IMR-90 (cell line): ENCODE data around the gene TUBA1B. TPM values are rescaled to one million over a fixed set of nuclear protein-coding genes. Genes with fewer than 3 reads are reported as not detected.

Source experiments
- ATAC-seq: fragments of 200-7000 bp; cut with Tn5 transposase; 2 replicates; pipeline ENCODE4 v1.9.1; 2020; ENCODE audit warnings: low read depth, mild to moderate bottlenecking, moderate library complexity
- BruUV-seq: library from RNA; stranded (reverse); fragments of 400-500 nt; replicated peaks from 2 replicates; lab custom pipeline; 2021; lab: Mats Ljungman, UMichigan
- CTCF ChIA-PET: fragments of 300-600 bp; formaldehyde crosslinking; extraction: SDS; loops from one replicate; lab custom pipeline; 2021; ENCODE audit warnings: antibody characterized with exemption; lab: Yijun Ruan, JAX
- POLR2A ChIA-PET: fragments of 300-600 bp; sonication (Branson Sonifier 250); formaldehyde crosslinking; loops from one replicate; lab custom pipeline; 2022; ENCODE audit warnings: antibody characterized with exemption; ENCODE audit not compliant: unreplicated experiment; lab: Charles Lee
- DNase-seq: peaks from one replicate; pipeline ENCODE4 v3.0.0; 2013
- H2AFZ ChIP-seq: replicated peaks from 2 replicates; pipeline ENCODE3; 2013; ENCODE audit warnings: low read length, mild to moderate bottlenecking; ENCODE audit not compliant: poor library complexity
- H2AK5ac ChIP-seq: 2 replicates; pipeline ENCODE4 v1.6.1; 2013; ENCODE audit warnings: low read depth, low read length, inconsistent platforms
- H2AK9ac ChIP-seq: replicated peaks from 2 replicates; pipeline ENCODE3; 2013; ENCODE audit warnings: mild to moderate bottlenecking, low read depth, low read length, moderate library complexity; ENCODE audit not compliant: poor library complexity
- H2BK120ac ChIP-seq: 2 replicates; pipeline ENCODE4 v1.6.1; 2013; ENCODE audit warnings: low read depth, low read length, inconsistent platforms
- H2BK15ac ChIP-seq: 3 replicates; pipeline ENCODE4 v1.6.1; 2013; ENCODE audit warnings: low read depth, low read length, inconsistent platforms
- H2BK20ac ChIP-seq: 2 replicates; pipeline ENCODE4 v1.6.1; 2013; ENCODE audit warnings: low read depth, mild to moderate bottlenecking, inconsistent platforms, low read length, moderate library complexity
- H2BK5ac ChIP-seq: 2 replicates; pipeline ENCODE4 v1.6.1; 2013; ENCODE audit warnings: mild to moderate bottlenecking, low read depth, low read length, inconsistent platforms; ENCODE audit not compliant: poor library complexity, severe bottlenecking
- H3K14ac ChIP-seq: replicated peaks from 2 replicates; pipeline ENCODE4 v1.6.1; 2013; ENCODE audit warnings: low read depth, low read length, inconsistent platforms
- H3K18ac ChIP-seq: 2 replicates; pipeline ENCODE4 v1.6.1; 2013; ENCODE audit warnings: low read depth, low read length, control low read depth
- H3K23ac ChIP-seq: 2 replicates; pipeline ENCODE4 v1.6.1; 2013; ENCODE audit warnings: low read depth, low read length, inconsistent platforms
- H3K27ac ChIP-seq: 2 replicates; pipeline ENCODE4 v1.5.1; 2013; ENCODE audit warnings: mild to moderate bottlenecking, control low read depth, low read length; ENCODE audit not compliant: insufficient read depth
- H3K27me3 ChIP-seq: 2 replicates; pipeline ENCODE4 v1.6.1; 2013; ENCODE audit warnings: low read length; ENCODE audit not compliant: control insufficient read depth, insufficient read depth
- H3K36me3 ChIP-seq: 2 replicates; pipeline ENCODE4 v1.6.1; 2013; ENCODE audit warnings: low read length, mixed read lengths; ENCODE audit not compliant: control insufficient read depth, insufficient read depth
- H3K4ac ChIP-seq: 2 replicates; pipeline ENCODE4 v1.6.1; 2013; ENCODE audit warnings: low read depth, low read length, inconsistent platforms
- H3K4me1 ChIP-seq: 2 replicates; pipeline ENCODE4 v1.6.1; 2013; ENCODE audit warnings: low read length, mixed read lengths; ENCODE audit not compliant: control insufficient read depth, insufficient read depth
- H3K4me2 ChIP-seq: 2 replicates; pipeline ENCODE4 v1.6.1; 2013; ENCODE audit warnings: low read depth, mild to moderate bottlenecking, control low read depth, low read length, moderate library complexity
- H3K4me3 ChIP-seq: 2 replicates; pipeline ENCODE4 v1.5.1; 2013; ENCODE audit warnings: low read depth, mild to moderate bottlenecking, control low read depth, low read length, moderate library complexity; ENCODE audit not compliant: insufficient read depth
- H3K56ac ChIP-seq: 2 replicates; pipeline ENCODE4 v1.6.1; 2013; ENCODE audit warnings: low read length, inconsistent platforms; ENCODE audit not compliant: insufficient read depth; ENCODE audit errors: extremely low read depth
- H3K79me1 ChIP-seq, 2 experiments: 2 replicates each; pipeline ENCODE4 v1.6.1; 2013; ENCODE audit warnings: low read length in 2 of 2, inconsistent platforms in 1 of 2, low read depth in 1 of 2
- H3K9ac ChIP-seq: 2 replicates; pipeline ENCODE4 v1.6.1; 2013; ENCODE audit warnings: low read depth, low read length, control low read depth
- H3K9me1 ChIP-seq: 2 replicates; pipeline ENCODE4 v1.6.1; 2013; ENCODE audit warnings: low read length, inconsistent platforms; ENCODE audit not compliant: insufficient read depth
- H3K9me3 ChIP-seq: 2 replicates; pipeline ENCODE4 v1.6.1; 2013; ENCODE audit warnings: low read length; ENCODE audit not compliant: control insufficient read depth, insufficient read depth
- H4K20me1 ChIP-seq: 2 replicates; pipeline ENCODE4 v1.6.1; 2013; ENCODE audit warnings: low read length, inconsistent platforms; ENCODE audit not compliant: insufficient read depth
- H4K5ac ChIP-seq: 2 replicates; pipeline ENCODE4 v1.6.1; 2013; ENCODE audit warnings: mild to moderate bottlenecking, low read depth, low read length, control low read depth
- H4K8ac ChIP-seq, 2 experiments: 2 replicates each; pipeline ENCODE4 v1.6.1; 2013; ENCODE audit warnings: low read depth in 2 of 2, low read length in 2 of 2, control low read depth in 1 of 2, inconsistent platforms in 1 of 2
- H4K91ac ChIP-seq: 2 replicates; pipeline ENCODE4 v1.6.1; 2013; ENCODE audit warnings: low read depth, low read length, inconsistent platforms; ENCODE audit not compliant: insufficient read depth
- BHLHE40 ChIP-seq: fragments of 150-350 bp; IDR thresholded peaks from 2 replicates; pipeline ENCODE4 v1.6.1; 2016; ENCODE audit warnings: mild to moderate bottlenecking, low read depth, low read length
- CEBPB ChIP-seq: IDR thresholded peaks from 2 replicates; pipeline ENCODE4 v1.6.1; 2012; ENCODE audit warnings: low read depth, low read length, improper control_type of control experiment
- CHD1 ChIP-seq: IDR thresholded peaks from 2 replicates; pipeline ENCODE4 v1.6.1; 2012; ENCODE audit warnings: low read depth, low read length, improper control_type of control experiment
- FOS ChIP-seq: fragments of 150-350 bp; IDR thresholded peaks from 2 replicates; pipeline ENCODE4 v1.6.1; 2016; ENCODE audit warnings: low read depth, low read length
- MAFK ChIP-seq: IDR thresholded peaks from 2 replicates; pipeline ENCODE4 v1.6.1; 2012; ENCODE audit warnings: low read depth, low read length, improper control_type of control experiment
- MAZ ChIP-seq: IDR thresholded peaks from 2 replicates; pipeline ENCODE4 v1.6.1; 2012; ENCODE audit warnings: low read depth, mild to moderate bottlenecking, low read length, improper control_type of control experiment, moderate library complexity, borderline replicate concordance
- MXI1 ChIP-seq: IDR thresholded peaks from 2 replicates; pipeline ENCODE4 v1.6.1; 2012; ENCODE audit warnings: low read depth, mild to moderate bottlenecking, low read length, moderate library complexity, borderline replicate concordance
- NFE2L2 ChIP-seq: fragments of 150-350 bp; IDR thresholded peaks from 2 replicates; pipeline ENCODE4 v1.6.1; 2016; ENCODE audit warnings: low read depth, mild to moderate bottlenecking, low read length
- POLR2A ChIP-seq: IDR thresholded peaks from 2 replicates; pipeline ENCODE4 v1.6.1; 2012; ENCODE audit warnings: mild to moderate bottlenecking, low read depth, low read length
- RAD21 ChIP-seq: IDR thresholded peaks from 2 replicates; pipeline ENCODE4 v1.6.1; 2012; ENCODE audit warnings: low read length, improper control_type of control experiment
- RCOR1 ChIP-seq: IDR thresholded peaks from 2 replicates; pipeline ENCODE4 v1.6.1; 2012; ENCODE audit warnings: mild to moderate bottlenecking, low read length, improper control_type of control experiment; ENCODE audit not compliant: insufficient replicate concordance
- RFX5 ChIP-seq: IDR thresholded peaks from 2 replicates; pipeline ENCODE4 v1.8.0; 2012; ENCODE audit warnings: low read depth, mild to moderate bottlenecking, low read length, moderate library complexity
- SMC3 ChIP-seq: fragments of 150-350 bp; IDR thresholded peaks from 2 replicates; pipeline ENCODE4 v1.6.1; 2016; ENCODE audit warnings: low read depth, mild to moderate bottlenecking, antibody characterized with exemption, low read length, moderate library complexity
- WGBS, 2 experiments: methylation state at CpG; one replicate each; pipeline versions ENCODE4 v1.1.5 to v1.1.7; 2013; ENCODE audit warnings: missing lambda C conversion rate in 2 of 2; ENCODE audit not compliant: insufficient read length in 1 of 2; ENCODE audit errors: extremely low coverage in 2 of 2; 5-methylcytosine and 5-hydroxymethylcytosine counted together
- dilution Hi-C: fragments of 300-500 bp; cut with HindIII; formaldehyde crosslinking; loops from one replicate; pipeline ENCODE4 v1.14.3; 2018; ENCODE audit warnings: low sequenced_read_pairs; ENCODE audit not compliant: unreplicated experiment
- in situ Hi-C: fragments of 300-500 bp; cut with MboI; formaldehyde crosslinking; loops from 3 replicates; pipeline ENCODE4 v1.14.3; 2019; ENCODE audit warnings: low sequenced_read_pairs, inconsistent platforms, mixed read lengths
- intact Hi-C: fragments of 100-400 bp; cut with micrococcal nuclease; formaldehyde crosslinking; loops from 2 replicates; pipeline ENCODE4 v1.10.0; 2022
- polyA plus RNA-seq, 3 experiments: library from polyadenylated mRNA; depleted of rRNA; stranded (reverse); fragments of >200 nt; gene quantifications; 2 replicates each; pipeline ENCODE4 v1.2.3, GENCODE V29; 2012; ENCODE audit warnings: low replicate concordance in 1 of 3
- total RNA-seq: library from RNA; depleted of rRNA; stranded (reverse); fragments of >200 nt; gene quantifications from 2 replicates; pipeline ENCODE4 v1.2.3, GENCODE V29; 2012
- TF ChIP-seq, protein P1 (sequence below): fragments of 150-350 bp; IDR thresholded peaks from 2 replicates; pipeline ENCODE4 v1.6.1; 2016; ENCODE audit warnings: low read depth, mild to moderate bottlenecking, low read length, moderate library complexity, borderline replicate concordance
- TF ChIP-seq, protein P2 (sequence below): conservative IDR thresholded peaks from 2 replicates; pipeline ENCODE4 v1.5.1; 2012; ENCODE audit warnings: mild to moderate bottlenecking, low read depth, low read length, improper control_type of control experiment
- TF ChIP-seq, protein P3 (sequence below): fragments of 150-350 bp; IDR thresholded peaks from 2 replicates; pipeline ENCODE4 v1.6.1; 2017; ENCODE audit warnings: mild to moderate bottlenecking, antibody characterized with exemption, low read length, low read depth

Gene TUBA1B
- total and polyA plus RNA-seq, 2 of the 4 experiments (the other 2 are of a cell fraction) = 4,221 to 5,195 TPM

DNA sequence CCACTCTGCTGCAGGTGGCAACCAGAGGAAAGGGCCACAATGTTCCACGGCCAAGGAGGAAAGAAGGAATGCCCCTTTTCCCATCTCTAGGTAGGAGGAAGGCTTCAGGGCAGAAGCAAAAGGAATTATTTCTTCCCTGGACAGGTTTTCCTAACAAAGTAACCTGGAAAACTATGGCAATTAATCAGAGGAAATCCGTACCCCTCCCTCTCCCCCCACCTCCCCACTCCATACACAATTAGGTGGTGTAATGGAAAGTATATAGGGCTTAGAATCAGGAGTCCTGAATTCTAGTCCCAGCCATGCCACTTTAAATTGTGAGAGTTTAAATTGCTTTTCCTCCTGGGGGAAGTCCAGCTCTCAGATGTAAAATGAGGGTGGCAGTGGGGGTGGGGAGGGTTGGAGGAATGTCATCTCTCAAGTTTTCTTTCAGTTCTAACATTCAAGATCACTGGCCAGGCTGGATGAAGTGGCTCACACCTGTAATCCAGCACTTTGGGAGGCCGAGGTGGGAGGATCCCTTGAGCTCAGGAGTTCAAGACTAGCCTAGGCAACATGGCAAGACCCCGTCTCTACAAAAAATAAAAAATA is 38.3 kb downstream of the TUBA1B start:
- H3K36me3 ChIP-seq = peaks cover 11% of the 10 kb centered on the region
- H4K5ac ChIP-seq = no peak overlapping the region
- H2AK5ac ChIP-seq = no peak overlapping the region
- CTCF ChIA-PET = interaction anchor here (0.7 to 1.3 kb wide), 5 partner anchors 13 to 142 kb away, joined by 3 to 4 read pairs (median 3); partner anchors contain the start of gene LMBR1L
- H4K91ac ChIP-seq = no peak overlapping the region
- no peak overlapping the region for H3K56ac ChIP-seq
- peaks cover 2% of the 10 kb centered on the region; the same call in 1 of the 2 replicates for H3K9me1 ChIP-seq
- no peak overlapping the region for H2BK20ac ChIP-seq
- H3K9me3 ChIP-seq = no peaks in the 10 kb centered on the region
- no peak overlapping the region for H2BK120ac ChIP-seq
- H3K4me1 ChIP-seq = peaks cover 9% of the 10 kb centered on the region; the same call in 1 of the 2 replicates
- no peak overlapping the region for H3K9ac ChIP-seq
- no peak overlapping the region for H2AFZ ChIP-seq
- TF ChIP-seq, protein P1, sequence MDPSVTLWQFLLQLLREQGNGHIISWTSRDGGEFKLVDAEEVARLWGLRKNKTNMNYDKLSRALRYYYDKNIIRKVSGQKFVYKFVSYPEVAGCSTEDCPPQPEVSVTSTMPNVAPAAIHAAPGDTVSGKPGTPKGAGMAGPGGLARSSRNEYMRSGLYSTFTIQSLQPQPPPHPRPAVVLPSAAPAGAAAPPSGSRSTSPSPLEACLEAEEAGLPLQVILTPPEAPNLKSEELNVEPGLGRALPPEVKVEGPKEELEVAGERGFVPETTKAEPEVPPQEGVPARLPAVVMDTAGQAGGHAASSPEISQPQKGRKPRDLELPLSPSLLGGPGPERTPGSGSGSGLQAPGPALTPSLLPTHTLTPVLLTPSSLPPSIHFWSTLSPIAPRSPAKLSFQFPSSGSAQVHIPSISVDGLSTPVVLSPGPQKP = no peak
- TF ChIP-seq SMC3 (no peak), NFE2L2 (no peak), FOS (no peak), RFX5 (no peak), MAFK (no peak), RAD21 (no peak), CEBPB (no peak), CHD1 (no peak), MXI1 (no peak), POLR2A (no peak), BHLHE40 (no peak), RCOR1 (no peak), MAZ (no peak)
- TF ChIP-seq, protein P2, sequence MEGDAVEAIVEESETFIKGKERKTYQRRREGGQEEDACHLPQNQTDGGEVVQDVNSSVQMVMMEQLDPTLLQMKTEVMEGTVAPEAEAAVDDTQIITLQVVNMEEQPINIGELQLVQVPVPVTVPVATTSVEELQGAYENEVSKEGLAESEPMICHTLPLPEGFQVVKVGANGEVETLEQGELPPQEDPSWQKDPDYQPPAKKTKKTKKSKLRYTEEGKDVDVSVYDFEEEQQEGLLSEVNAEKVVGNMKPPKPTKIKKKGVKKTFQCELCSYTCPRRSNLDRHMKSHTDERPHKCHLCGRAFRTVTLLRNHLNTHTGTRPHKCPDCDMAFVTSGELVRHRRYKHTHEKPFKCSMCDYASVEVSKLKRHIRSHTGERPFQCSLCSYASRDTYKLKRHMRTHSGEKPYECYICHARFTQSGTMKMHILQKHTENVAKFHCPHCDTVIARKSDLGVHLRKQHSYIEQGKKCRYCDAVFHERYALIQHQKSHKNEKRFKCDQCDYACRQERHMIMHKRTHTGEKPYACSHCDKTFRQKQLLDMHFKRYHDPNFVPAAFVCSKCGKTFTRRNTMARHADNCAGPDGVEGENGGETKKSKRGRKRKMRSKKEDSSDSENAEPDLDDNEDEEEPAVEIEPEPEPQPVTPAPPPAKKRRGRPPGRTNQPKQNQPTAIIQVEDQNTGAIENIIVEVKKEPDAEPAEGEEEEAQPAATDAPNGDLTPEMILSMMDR = no peak
- TF ChIP-seq, protein P3, sequence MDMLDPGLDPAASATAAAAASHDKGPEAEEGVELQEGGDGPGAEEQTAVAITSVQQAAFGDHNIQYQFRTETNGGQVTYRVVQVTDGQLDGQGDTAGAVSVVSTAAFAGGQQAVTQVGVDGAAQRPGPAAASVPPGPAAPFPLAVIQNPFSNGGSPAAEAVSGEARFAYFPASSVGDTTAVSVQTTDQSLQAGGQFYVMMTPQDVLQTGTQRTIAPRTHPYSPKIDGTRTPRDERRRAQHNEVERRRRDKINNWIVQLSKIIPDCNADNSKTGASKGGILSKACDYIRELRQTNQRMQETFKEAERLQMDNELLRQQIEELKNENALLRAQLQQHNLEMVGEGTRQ = no peak
- no peak overlapping the region for H3K27ac ChIP-seq
- in situ Hi-C loops = no loop called here
- POLR2A ChIA-PET = no interaction called here
- no peak overlapping the region for H3K18ac ChIP-seq
- H3K4ac ChIP-seq = no peak overlapping the region
- no peak overlapping the region for H2BK5ac ChIP-seq
- H3K4me3 ChIP-seq = no peak overlapping the region
- dilution Hi-C loops = no loop called here
- ATAC-seq (no peak), DNase-seq (no peak)
- H4K20me1 ChIP-seq = peaks cover 2% of the 10 kb centered on the region; the same call in 1 of the 2 replicates
- no peak overlapping the region for H2BK15ac ChIP-seq
- intact Hi-C loops = no loop called here
- no peak overlapping the region for H3K23ac ChIP-seq
- no CpG with 5 or more reads among the region's 4 CpGs for WGBS, 2 experiments
- peaks cover 30% of the 10 kb centered on the region; the same call in 1 of the 2 replicates for H3K27me3 ChIP-seq
- H2AK9ac ChIP-seq = no peak overlapping the region
- H3K79me1 ChIP-seq = 0 out of 4 replicates have a peak, but pooled peaks cover 0 to 2% of the 10 kb centered on the region in 2 experiments
- no TSS peak for BruUV-seq
- no peak overlapping the region for H3K14ac ChIP-seq
- no peak overlapping the region for H3K4me2 ChIP-seq
- H4K8ac ChIP-seq = no peak overlapping the region
